Tibial nerve (tissue), 3 donors: ENCODE results near the gene LANCL3.

ENCODE experiments used
- CTCF ChIP-seq, 5 experiments: fragments of 200-600 bp in 3 of 5; fragments of 450-650 bp in 2 of 5; sonication (generic) in 3 of 5; IDR thresholded peaks; one replicate each; pipeline ENCODE4 v1.5.1; 2016 to 2019; ENCODE audit warnings: antibody characterized with exemption in 5 of 5, mild to moderate bottlenecking in 3 of 5, moderate library complexity in 2 of 5
- POLR2A ChIP-seq, 2 donors: fragments of 450-650 bp; IDR thresholded peaks; one replicate each; pipeline ENCODE4 v1.6.1; 2017; ENCODE audit warnings: antibody characterized with exemption in 2 of 2, mild to moderate bottlenecking in 2 of 2, moderate library complexity in 2 of 2

DNA sequence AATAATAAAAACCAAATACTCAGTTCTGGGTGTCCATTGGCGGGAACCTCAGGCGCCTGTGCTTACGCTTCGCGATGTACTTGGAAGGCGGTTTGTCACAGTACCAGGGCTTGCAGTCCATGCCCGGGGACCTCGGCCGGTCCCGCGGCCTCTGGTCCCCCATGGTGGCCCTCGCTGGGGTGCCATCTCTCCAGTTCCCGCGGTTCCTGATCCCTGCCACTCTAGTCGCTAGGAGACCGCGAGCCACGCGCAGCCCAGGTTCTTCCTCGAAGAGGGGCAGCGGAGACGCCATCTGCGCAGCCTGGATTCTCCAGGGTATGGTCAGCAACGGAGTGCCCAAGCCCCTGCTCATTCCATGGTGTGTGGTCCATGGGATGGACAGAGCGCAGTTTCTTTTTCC is 26.4 kb upstream of the LANCL3 start:
- TF ChIP-seq POLR2A (IDR thresholded peaks at IDR 0.05) (no peak), CTCF (IDR thresholded peaks at IDR 0.05) (no peak)
